ENCODE results near the gene SHISAL1. TPM values are rescaled to one million over a fixed set of nuclear protein-coding genes. Genes with fewer than 3 reads are reported as not detected.

SHISAL1 gene
- total RNA-seq, 2 experiments from 2014 or later, result not detected

- Mint-ChIP-seq H3K27ac (no peak overlapping the region), H3K36me3 (ENCODE audit: low read depth) (peaks cover 44% of the 10 kb centered on the region), H3K9me3 (no peaks in the 10 kb centered on the region), H3K4me1 (ENCODE audit: low read depth) (peaks cover 32% of the 10 kb centered on the region), H3K4me3 (no peak overlapping the region), H3K27me3 (no peaks in the 10 kb centered on the region)
- intact Hi-C loops (cut with micrococcal nuclease), result no loop called here
- POLR2A ChIA-PET, result interaction anchor here (7.9 kb wide), 1 partner anchor 16 kb away, joined by 59 read pairs; the partner anchor contains the start of gene PARVG
- ATAC-seq, result no peak
- CTCF ChIA-PET, result no interaction called here
- TF ChIP-seq CTCF (IDR thresholded peaks at IDR 0.05), result no peak
- DNase-seq, result no peak
These were observed 115.5 kb downstream of the SHISAL1 start for GRCh38 chr22:44197271-44197670.

- ChIA-PET CTCF (interaction anchor here (1.7 kb wide), 1 partner anchor 13 kb away, joined by 5 read pairs; no protein-coding TSS in a partner anchor), POLR2A (interaction anchor here (1.6 to 7.9 kb wide), 2 partner anchors 8 to 15 kb away, joined by 5 to 59 read pairs; partner anchors contain the start of gene PARVG)
- TF ChIP-seq CTCF (IDR thresholded peaks at IDR 0.05), result no peak
- intact Hi-C loops (cut with micrococcal nuclease), result no loop called here
- H3K36me3 Mint-ChIP-seq (ENCODE audit: low read depth), result peaks cover 41% of the 10 kb centered on the region
- H3K27me3 Mint-ChIP-seq, result no peaks in the 10 kb centered on the region
- H3K4me1 Mint-ChIP-seq (ENCODE audit: low read depth), result peaks cover 36% of the 10 kb centered on the region
- no peak for ATAC-seq
- no peak overlapping the region for H3K4me3 Mint-ChIP-seq
- no peak for DNase-seq
- H3K9me3 Mint-ChIP-seq, result no peaks in the 10 kb centered on the region
- no peak overlapping the region for H3K27ac Mint-ChIP-seq
These were observed 116.0 kb downstream of the SHISAL1 start for GRCh38 chr22:44196731-44197131.

- DNase-seq, result no peak
- peaks cover 43% of the 10 kb centered on the region for H3K36me3 Mint-ChIP-seq (ENCODE audit: low read depth)
- H3K27me3 Mint-ChIP-seq, result no peaks in the 10 kb centered on the region
- intact Hi-C loops (cut with micrococcal nuclease), result no loop called here
- peaks cover 41% of the 10 kb centered on the region for H3K4me1 Mint-ChIP-seq (ENCODE audit: low read depth)
- ChIA-PET CTCF (interaction anchor here (1.7 kb wide), 1 partner anchor 13 kb away, joined by 5 read pairs; no protein-coding TSS in a partner anchor), POLR2A (interaction anchor here (1.6 to 7.9 kb wide), 2 partner anchors 8 to 15 kb away, joined by 5 to 59 read pairs; partner anchors contain the start of gene PARVG)
- no peak for TF ChIP-seq CTCF (IDR thresholded peaks at IDR 0.05)
- H3K9me3 Mint-ChIP-seq, result no peaks in the 10 kb centered on the region
- no peak for ATAC-seq
- no peak overlapping the region for H3K27ac Mint-ChIP-seq
- H3K4me3 Mint-ChIP-seq, result no peak overlapping the region
These were observed 116.5 kb downstream of the SHISAL1 start for GRCh38 chr22:44196241-44196640.

- POLR2A ChIA-PET, result interaction anchor here (1.6 to 7.9 kb wide), 2 partner anchors 9 to 14 kb away, joined by 5 to 59 read pairs; partner anchors contain the start of gene PARVG
- Mint-ChIP-seq H3K9me3 (no peaks in the 10 kb centered on the region), H3K36me3 (ENCODE audit: low read depth) (peaks cover 43% of the 10 kb centered on the region), H3K27ac (peak overlapping the region; percentile 16), H3K4me3 (no peak overlapping the region), H3K27me3 (no peaks in the 10 kb centered on the region), H3K4me1 (ENCODE audit: low read depth) (peaks cover 48% of the 10 kb centered on the region)
- ATAC-seq, result no peak
- intact Hi-C loops (cut with micrococcal nuclease), result no loop called here
- CTCF ChIA-PET, result interaction anchor here (1.7 kb wide), 1 partner anchor 12 kb away, joined by 5 read pairs; no protein-coding TSS in a partner anchor
- DNase-seq, result no peak
- no peak for TF ChIP-seq CTCF (IDR thresholded peaks at IDR 0.05)
These were observed 117.4 kb downstream of the SHISAL1 start for GRCh38 chr22:44195189-44195871.

- Mint-ChIP-seq H3K27ac (no peak overlapping the region), H3K27me3 (no peaks in the 10 kb centered on the region), H3K4me1 (ENCODE audit: low read depth) (peaks cover 50% of the 10 kb centered on the region), H3K9me3 (no peaks in the 10 kb centered on the region), H3K4me3 (no peak overlapping the region), H3K36me3 (ENCODE audit: low read depth) (peaks cover 42% of the 10 kb centered on the region)
- no peak for ATAC-seq
- ChIA-PET POLR2A (interaction anchor here (7.9 kb wide), 1 partner anchor 13 kb away, joined by 59 read pairs; the partner anchor contains the start of gene PARVG), CTCF (no interaction called here)
- intact Hi-C loops (cut with micrococcal nuclease), result no loop called here
- no peak for TF ChIP-seq CTCF (IDR thresholded peaks at IDR 0.05)
- DNase-seq, result no peak
These were observed 118.2 kb downstream of the SHISAL1 start for GRCh38 chr22:44194569-44194968.

All from activated CD8-positive, alpha-beta T cell treated with anti-CD3 and anti-CD28 coated beads for 36 hours (primary cell).